Left hindlimb (tissue), 1 donor: ENCODE measurements around the gene ZPBP2.
"Not testable (repeated sequence)": the region's sequence is repeated elsewhere in the genome, so short reads cannot be mapped to it uniquely, and the experiment has no call there.

Source experiments
- DNase-seq: peaks from one replicate; pipeline ENCODE4 v3.0.0-alpha.2; 2018

ZPBP2 gene

DNA sequence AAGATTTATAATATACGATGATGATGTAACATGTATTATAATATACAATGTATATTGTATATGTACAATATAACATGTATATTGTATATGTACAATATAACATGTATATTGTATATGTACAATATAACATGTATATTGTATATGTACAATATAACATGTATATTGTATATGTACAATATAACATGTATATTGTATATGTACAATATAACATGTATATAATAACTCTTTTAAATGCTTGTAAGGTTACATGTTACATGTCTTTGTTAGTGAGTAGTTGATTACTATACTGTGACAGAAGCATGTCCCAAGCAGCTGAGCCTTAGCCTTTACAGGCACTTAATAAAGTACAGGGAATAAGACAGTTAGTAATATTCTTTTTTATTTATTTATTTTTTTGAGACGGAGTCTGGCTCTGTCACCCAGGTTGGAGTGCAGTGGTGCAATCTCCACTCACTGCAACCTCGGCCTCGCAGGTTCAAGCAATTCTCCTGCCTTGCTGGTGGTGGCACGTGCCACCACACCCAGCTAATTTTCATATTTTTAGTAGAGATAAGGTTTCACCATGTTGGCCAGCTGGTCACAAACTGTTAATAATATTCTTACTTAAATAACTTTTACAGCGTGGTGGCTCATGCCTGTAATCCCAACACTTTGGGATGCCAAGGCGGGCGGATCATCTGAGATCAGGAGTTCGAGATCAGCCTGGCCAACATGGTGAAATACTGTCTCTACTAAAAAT, 11.9 kb upstream of the ZPBP2 start:
- DNase-seq: not testable (repeated sequence)

DNA sequence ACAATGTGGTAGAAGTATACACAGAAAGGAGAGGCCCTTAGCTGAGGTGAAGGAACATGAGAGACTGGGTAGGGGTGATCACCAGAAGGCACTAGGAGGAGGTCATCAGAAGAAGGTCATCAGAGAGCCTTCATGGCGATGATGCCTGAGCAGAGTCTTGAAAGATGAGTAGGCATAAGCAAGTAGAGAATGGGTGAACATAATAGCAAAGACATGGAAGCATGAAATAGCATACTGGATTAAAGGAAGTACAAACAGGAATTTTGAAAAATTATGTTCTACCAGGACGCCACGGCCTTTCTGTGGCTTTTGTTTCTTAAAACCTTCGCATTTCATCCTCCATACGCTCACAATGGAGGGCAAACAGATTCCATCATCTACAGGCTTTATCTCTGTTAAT, 6.8 kb upstream of the ZPBP2 start:
- DNase-seq: no peak

DNA sequence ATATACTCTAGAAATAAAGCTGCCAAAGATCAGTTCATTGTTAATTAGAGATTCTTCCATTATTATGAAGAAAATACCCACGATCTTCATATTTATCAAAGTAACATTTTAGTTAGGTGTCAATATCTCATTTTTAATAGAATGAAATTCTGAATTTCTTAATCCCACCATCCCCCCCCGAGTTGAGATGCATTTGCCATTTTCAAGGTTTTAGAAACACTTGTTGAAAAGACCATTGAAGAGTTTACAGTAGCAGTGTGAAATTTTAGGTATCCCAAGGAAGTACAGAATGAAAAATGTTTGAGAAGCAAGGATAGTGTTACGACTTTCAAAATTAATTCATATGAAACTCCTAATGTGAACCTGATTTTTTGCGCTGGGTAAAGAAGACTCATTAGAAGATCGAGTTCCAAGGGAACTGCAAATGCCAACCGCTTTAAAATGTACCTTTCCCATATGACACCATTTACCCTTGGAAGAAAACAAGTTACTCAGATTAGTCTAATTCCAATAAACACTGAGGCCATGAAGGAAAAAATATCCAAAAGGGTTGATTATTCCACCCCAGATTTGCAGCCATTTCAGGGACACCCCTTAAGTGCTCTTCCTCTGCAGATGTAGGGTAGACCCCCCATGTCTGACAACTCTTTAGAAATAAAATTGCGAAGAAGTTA, 4.6 kb upstream of the ZPBP2 start:
- DNase-seq: no peak

DNA sequence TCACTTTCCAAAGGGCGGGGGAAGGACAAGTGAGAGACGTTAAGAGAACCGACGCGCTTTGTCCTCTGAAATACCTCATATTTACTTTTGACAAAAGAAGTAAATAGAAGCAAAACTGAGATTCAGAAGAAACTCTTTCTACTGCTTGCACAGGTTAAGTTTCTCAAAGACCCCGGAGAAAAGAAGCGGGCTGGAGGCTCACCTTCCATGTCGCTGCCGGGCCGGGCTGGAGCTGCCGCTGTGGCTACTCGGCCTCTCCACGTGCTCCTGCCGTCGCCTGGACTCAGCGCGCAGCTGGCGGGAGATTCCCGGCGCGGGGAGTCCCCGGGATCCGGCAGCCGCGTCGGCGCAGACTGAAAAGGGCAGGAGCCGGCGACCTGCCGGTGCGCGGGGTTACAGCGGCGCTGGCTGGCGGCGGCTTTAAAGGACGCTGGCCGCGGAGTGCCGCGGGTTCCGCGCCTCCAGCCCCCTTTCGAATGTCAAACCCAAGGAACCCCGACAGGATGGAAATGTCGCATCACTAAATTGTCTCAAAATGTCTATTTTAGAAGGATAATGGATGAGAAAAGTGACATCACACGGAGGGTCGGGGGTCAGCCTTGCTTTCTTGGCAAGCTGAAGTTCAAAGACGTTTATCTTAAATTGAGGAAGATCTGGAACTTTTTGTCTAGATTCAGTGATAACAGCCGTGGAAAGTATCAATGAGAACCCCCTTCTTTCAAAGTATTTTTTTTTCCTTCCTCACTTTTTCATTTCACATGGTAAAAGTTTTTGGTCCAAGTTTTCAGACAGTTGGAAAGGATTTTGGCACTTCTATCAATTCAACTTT, 3.9 kb upstream of the ZPBP2 start, which contains the start of gene IKZF3:
IKZF3 (minus strand) TSS at position 395 of the 829 bp plus-strand sequence; CDS start at position 209, 186 bp downstream.
- DNase-seq: peak; percentile 54

DNA sequence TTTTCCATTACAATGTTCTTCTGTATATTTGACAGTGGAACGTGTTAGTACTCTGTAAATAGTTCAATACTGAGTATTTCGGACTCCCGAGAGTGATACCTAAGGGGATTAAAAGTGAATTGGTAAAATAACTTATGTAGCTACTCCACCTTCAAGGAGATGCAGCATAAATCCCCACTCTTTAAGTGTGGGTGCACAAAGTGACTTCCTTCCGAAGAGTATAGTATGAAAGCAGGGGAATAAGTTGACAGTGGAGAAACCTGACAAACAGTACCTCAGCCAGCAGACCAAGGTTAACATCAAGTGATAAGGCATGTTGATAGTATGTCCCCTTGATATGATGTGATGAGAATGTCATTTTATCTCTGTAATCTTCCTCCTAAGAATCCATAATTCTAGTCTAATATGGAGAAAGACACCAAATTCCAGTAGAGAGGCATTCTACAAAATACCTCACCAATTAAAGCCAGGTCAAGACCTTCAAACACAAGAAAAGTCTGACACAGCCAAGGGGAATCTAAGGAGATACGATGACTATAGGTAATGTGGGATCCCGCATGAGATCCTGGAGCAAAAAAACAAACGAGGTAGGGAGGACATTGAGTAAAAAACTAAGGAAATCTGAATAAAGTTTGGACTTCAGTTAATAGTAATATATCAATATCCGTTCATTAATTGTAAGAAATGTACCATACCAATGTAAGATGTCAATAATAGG, 1.8 kb upstream of the ZPBP2 start:
- DNase-seq: no peak

DNA sequence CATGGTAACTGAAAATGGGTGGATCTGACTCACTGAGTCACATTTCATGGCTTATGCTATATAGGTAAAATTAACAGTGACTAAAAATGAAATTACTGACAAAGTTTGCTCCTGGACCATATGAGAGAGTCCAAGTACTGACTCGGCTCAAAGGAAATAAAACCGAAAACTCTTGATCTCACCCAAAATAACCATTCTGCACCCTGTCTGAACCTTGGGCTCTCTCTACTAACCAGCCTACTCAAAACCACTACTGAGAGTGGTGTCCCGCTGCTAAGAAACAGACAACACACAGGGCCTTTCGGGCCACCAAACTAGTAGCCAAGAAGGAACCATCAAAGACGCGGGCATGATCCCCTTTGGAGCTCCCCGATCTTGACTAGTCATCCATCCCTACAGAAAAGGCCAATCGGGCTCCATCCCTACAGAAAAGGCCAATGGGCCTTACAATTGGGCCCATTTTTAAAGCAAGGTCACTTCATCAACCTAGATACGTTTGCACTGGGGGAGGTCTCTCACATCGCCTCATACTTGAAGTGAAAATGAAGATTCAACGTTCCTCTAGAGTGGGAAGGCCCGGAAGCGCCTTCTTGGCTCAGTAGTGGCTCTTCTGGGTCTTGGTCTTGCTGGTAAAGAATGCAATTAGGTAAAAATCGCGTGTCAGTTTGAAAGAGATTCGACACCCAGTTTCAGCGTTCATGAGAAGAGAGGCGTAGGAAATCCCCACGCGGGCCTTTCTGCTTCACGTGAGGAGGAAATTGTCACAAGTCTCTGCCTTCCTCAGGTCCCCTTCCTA, 720 bp upstream of the ZPBP2 start:
- DNase-seq: no peak

DNA sequence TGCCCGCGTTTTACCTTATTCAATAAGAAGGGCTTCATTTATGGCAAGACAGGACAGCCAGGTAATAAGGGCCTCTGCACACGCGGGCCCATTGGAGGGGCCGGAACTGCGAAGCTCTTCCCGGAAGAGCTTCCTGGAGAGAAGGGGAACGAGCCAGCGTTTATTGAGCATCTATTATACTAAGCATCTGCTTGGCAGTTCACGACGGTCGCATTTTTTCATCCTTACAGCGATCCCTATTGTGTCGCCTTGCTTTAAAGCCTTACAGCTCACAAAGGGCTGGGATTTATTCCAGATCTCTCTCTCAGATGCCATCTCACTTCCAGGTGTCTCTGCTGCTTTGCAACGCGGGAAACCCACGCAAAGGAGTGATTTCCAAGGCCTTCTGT, 546 bp downstream of the ZPBP2 start:
- DNase-seq: no peak

DNA sequence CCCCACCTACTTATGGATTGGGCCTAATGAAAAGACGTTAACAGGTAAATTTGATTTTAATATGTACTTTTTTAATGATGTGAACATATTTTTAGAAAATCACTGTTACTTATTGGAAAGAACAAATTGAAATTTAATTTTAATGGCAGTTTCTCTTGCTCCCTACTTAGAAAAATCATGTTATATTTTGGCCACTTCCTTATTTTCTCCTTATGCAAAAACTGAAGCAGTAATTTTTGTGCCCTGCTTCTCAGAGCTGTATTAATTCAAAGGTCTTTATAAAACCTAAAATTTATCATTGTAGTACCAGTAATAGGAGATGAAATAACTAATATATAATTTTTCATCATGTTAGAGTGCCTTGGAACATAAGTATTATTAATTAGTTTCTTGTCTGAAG, 2.8 kb downstream of the ZPBP2 start:
- DNase-seq: no peak

DNA sequence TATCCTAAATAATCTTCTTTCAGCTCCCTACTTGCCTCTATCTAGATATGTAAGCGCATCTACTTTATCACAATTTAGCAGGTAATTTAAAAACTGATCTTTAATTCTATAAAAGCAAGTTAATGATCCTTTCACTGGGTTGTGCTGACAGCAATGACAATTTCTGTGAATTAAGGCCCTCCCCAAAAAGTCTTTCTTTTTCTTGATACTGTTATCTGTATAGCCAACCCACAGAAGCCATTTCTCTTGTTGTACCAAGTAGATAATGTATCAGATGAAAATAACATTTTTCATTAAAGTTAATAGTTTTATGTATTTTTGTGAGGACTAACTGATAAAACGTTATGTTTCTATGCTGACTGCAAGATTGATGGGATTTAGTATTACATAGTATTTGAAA, 3.8 kb downstream of the ZPBP2 start:
- no peak for DNase-seq

DNA sequence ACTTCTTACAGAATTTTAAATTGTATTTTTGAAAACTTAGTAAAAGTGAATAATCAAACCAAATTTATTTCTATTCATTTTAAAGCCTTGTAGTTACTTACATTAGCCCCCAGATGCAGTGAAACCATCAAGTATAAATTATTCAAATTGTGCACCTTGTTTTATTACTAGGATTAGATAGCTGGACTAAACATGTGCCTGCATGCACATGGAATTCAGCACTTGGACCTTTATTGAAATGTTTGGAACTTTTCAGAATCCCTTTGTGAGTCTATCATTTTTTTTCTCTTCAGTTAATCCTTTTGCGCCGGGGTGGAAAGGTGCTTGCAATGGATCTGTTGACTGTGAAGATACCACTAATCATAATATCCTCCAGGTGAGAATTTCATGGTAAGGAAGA, 4.7 kb downstream of the ZPBP2 start:
- DNase-seq: no peak

DNA sequence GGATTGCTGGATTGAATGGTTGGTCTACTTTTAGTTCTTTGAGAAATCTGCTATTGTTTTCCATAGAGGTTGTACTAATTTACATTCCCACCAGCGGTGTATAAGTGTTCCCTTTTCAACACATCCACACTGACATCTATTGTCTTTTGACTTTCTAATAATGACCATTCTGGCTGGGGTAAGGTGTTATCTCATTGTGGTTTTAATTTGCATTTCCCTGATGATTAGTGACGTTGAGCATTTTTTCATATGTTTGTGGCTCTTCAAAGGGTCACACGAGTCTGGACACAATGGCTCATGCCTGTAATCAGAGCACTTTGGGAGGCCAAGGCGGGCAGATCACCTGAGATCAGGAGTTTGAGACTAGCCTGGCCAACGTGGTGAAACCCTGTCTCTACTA, 18.1 kb downstream of the ZPBP2 start:
- not testable (repeated sequence) for DNase-seq

DNA sequence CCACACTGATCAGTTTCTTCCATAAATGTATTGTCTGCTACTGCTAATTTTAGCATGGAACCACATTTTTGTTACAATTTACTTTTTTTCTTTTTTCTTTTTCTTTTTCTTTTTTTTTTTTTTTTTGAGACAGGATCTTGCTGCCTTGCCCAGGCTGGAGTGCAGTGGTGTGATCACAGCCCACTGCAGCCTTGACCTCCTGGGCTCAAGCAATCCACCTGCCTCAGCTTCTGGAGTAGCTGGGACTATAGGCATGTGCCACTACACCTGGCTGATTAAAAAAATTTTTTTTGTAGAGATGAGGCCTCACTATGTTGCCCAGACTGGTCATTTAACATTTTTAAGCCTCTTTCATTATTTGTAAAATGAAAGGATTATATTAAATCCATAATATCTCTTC, 19.1 kb downstream of the ZPBP2 start:
- DNase-seq: no peak

DNA sequence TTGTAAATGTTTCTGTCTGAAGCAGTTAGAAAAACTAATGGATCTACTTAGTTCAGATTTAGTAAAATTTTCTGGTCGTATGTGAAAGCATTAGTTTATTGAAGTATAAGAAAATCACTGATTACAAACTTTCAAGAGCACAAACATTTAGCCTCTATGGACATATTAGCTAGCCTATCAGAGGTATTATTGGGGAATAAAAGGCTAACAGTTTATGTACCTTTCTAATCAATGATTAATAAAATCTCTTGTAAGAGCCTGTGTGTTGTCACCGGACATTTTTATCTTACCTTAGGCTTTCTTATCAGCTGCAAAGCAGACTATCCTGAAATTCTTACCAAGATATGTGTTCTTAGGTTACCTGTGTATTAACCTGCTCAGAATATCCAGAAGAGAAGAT, 21.2 kb downstream of the ZPBP2 start:
- DNase-seq: no peak

DNA sequence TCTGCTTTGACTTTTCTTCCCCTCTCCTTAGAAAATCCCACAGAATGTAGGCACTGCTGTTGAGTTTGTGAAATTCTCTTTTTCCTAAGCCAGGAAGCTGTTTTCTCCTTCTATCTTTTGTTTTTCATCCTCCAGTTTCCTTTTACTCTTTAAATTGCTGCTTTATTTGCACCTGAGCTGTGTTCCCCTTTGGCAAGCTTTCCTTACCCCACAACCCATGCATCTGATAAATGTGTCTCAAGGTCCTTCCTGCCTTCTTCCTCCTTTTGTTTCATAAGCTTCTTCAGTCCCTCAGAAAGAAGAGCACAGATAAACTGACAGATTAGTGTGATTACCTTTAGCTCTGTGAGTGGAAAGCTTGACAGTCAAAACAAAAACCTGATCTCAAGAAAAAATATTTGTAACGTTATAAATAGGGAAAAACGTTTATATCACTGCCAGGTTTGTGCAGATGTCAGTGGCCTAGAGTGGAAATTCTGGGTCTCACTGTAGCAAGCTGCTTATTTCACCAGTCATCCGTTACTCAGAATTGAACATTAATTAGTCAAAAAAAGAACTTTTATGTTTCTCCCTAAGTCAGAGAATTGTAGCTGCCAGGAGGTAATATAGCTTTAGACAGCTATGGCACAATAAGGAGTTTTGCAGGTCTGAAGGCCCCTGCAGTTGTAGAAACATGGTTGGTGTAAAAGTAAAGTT, 26.8 kb downstream of the ZPBP2 start:
- no peak for DNase-seq

DNA sequence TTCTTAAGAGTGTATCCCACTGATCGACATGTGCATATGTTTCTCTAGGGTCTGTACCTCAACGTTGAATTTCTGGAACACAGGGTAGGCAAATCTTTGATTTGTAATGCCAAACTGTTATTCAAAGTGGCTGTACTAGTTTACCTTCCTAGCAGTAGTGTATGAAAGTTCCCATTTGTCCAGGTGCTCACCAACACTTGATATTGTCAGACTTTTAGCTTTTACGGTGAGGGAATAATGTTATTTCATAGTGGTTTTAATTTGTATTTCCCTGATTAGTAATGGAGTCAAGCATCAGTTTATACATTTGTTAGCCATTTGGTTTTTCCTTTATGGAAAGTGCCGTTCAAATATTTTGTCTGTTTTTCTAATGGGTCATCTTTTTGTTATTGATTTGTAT, 30.1 kb downstream of the ZPBP2 start:
- DNase-seq: no peak

DNA sequence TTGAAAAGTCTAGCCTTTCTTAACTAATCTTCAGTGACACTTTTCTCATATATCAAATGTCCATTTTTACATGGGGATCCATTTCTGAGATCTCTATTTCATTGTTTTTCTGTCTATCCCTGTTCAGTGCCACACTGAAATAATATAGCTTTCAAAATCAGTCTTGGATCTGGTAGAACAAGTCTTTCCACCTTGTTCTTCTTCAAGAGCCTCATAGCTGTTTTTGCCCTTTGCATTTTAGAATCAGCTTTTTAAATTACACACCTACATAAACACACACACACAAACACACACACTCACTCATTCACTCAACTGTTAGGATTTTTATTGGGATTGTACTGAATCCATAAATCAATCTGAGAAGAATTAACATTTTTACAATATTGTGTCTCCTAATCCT, 31.2 kb downstream of the ZPBP2 start:
- no peak for DNase-seq

DNA sequence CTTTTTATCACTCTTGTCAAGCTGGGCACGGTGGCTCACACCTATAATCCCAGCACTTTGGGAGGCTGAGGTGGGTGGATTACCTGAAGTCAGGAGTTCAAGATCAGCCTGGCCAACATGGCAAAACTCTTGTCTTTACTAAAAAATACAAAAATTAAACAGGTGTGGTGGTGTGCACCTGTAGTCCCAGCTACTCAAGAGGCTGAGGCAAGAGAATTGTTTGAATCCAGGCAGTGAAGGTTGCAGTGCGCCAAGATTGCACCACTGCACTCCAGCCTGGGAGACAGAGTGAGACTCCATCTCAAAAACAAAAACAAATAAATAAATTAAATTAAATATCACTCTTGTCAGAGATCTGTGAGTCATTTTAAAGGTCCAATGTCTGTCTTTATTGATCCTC, 34.0 kb downstream of the ZPBP2 start:
- DNase-seq: not testable (repeated sequence)

DNA sequence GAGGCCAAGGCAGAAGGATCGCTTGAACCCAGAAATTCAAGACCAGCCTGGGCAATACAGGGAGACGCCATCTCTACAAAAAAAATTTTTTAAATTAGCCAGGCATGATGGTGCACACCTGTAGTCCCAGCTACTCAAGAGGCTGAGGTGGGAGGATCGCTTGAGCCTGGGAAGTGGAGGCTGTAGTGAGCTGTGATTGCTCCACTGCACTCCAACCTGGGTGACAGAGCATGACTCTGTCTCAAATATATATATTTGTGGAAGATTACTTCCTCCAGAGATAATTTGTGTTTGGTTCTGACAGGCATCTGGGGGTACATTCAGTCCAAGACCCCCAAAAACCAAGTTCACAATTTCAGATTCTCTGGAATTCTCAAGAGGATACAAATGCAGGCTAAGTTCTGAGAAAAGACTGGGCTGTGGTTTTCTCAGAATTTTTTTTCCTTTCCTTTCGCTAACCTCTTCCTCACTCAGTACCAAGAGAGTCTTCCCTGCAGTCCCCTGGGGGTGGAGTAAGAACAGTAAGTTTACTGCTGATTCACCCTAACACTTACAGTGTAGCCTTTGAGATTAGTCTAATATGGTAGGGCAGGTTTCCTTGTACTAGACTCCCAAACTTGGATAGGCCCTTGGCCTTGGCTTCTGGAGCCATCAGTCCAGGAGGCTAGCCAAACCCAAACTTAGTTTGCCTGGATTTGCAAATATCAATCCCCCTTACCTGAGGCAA, 35.3 kb downstream of the ZPBP2 start:
- no peak for DNase-seq

DNA sequence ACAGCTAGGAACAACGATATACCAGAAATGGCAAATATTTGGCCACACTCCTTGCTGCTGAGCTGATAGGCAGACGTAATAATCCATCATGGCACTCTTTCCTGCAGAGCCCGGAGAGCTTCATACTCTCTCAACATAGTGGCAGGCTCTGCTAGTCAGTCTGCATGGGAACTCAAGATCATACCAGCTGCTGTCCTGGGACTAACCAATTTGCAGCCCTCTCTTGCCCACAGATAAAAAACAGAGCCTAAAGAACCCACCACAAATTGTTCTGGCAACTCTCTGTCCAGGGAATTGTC, 36.9 kb downstream of the ZPBP2 start:
- no peak for DNase-seq

DNA sequence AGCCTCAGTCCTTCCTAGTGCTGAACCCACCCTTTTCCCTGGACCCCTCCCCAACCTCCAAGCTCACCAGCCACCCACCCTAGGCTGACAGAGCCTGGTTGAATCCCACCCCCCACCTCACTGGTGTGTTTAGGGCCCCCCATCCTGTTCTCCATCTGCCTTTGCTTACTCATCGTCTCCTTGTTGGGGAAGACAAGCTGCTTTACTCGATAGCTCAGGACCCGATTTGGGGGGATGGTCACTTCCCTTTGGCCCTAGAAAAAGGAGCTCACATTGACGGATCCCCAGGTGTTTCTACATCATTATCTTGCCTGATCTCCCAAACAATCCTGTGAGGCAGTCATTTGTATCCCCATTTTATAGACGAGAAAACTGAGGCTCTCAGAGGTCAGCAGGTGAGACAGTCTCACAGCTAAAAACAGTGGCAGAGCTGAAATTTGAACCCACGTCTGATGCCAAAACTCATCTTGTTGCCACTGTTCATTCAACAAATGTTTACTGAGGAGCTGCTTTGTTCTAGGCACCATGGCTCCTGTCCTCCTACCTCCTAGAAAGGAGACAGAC, 40.9 kb downstream of the ZPBP2 start:
- DNase-seq: no peak

DNA sequence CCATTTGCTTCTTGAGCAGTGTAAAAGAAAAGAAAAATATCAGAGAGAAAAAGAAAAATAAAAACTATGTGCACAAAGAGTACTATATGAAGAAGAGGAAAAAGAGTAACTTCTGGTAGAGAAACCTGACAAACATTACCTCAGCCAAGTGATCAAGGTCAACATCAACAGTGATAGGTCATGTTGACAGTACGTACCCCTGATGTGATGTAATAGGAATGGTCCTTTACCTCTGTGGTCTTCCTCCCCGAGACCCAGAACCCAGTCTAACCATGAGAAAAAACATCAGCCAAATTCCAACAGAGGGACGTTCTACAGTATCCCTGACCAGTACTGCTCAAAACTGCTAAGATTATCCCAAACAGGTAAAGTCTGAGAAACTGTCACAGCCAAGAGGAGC, 46.0 kb downstream of the ZPBP2 start:
- DNase-seq: no peak
